AG04450 (cell line): ENCODE measurements around the gene NCBP3. TPM values are rescaled to one million over a fixed set of nuclear protein-coding genes. Genes with fewer than 3 reads are reported as not detected.

ENCODE experiments used
- CTCF ChIA-PET: fragments of 300-600, 350-600 bp; formaldehyde crosslinking; extraction: SDS; loops from one replicate; lab custom pipeline; 2022; ENCODE audit warnings: antibody characterized with exemption, inconsistent platforms; lab: Charles Lee
- POLR2A ChIA-PET: fragments of 350-600 bp; formaldehyde crosslinking; extraction: SDS; loops from one replicate; lab custom pipeline; 2021; ENCODE audit warnings: antibody characterized with exemption, inconsistent platforms; lab: Yijun Ruan, JAX
- DNase-seq: peaks from one replicate; pipeline ENCODE4 v3.0.0-alpha.2; 2011; ENCODE audit warnings: low read depth, low spot score
- H3K27ac ChIP-seq: one replicate; pipeline ENCODE4 v1.5.1; 2012; ENCODE audit warnings: low read depth, low read length, control low read depth
- H3K27me3 ChIP-seq: one replicate; pipeline ENCODE4 v1.6.0; 2012; ENCODE audit warnings: low read length; ENCODE audit not compliant: control insufficient read depth, insufficient read depth
- H3K4me3 ChIP-seq: 2 replicates; pipeline ENCODE4 v1.5.1; 2011; ENCODE audit warnings: mild to moderate bottlenecking, low read depth, low read length, control low read depth
- H3K9me3 ChIP-seq: 2 replicates; pipeline ENCODE4 v1.5.1; 2012; ENCODE audit warnings: low read length; ENCODE audit not compliant: control insufficient read depth, insufficient read depth
- polyA plus RNA-seq: library from polyadenylated mRNA; depleted of rRNA; stranded (reverse); fragments of >200 nt; gene quantifications from 2 replicates; pipeline ENCODE4 v1.2.3, GENCODE V29; 2011
- TF ChIP-seq, protein P1 (sequence below): IDR thresholded peaks from 2 replicates; pipeline ENCODE4 v1.5.1; 2011; ENCODE audit warnings: low read depth, low read length, control low read depth, inconsistent platforms

The NCBP3 gene
- polyA plus RNA-seq, 1 experiment, result 28.5 TPM

GRCh38 chr17:3867106-3867505, 21.1 kb upstream of the NCBP3 start:
- DNase-seq, result no peak
- POLR2A ChIA-PET, result no interaction called here
- no peaks in the 10 kb centered on the region for H3K27me3 ChIP-seq
- H3K4me3 ChIP-seq, result no peak overlapping the region
- TF ChIP-seq, protein P1, sequence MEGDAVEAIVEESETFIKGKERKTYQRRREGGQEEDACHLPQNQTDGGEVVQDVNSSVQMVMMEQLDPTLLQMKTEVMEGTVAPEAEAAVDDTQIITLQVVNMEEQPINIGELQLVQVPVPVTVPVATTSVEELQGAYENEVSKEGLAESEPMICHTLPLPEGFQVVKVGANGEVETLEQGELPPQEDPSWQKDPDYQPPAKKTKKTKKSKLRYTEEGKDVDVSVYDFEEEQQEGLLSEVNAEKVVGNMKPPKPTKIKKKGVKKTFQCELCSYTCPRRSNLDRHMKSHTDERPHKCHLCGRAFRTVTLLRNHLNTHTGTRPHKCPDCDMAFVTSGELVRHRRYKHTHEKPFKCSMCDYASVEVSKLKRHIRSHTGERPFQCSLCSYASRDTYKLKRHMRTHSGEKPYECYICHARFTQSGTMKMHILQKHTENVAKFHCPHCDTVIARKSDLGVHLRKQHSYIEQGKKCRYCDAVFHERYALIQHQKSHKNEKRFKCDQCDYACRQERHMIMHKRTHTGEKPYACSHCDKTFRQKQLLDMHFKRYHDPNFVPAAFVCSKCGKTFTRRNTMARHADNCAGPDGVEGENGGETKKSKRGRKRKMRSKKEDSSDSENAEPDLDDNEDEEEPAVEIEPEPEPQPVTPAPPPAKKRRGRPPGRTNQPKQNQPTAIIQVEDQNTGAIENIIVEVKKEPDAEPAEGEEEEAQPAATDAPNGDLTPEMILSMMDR, result no peak
- no peak overlapping the region for H3K27ac ChIP-seq
- no peaks in the 10 kb centered on the region; the same call in 1 of the 2 replicates for H3K9me3 ChIP-seq
- CTCF ChIA-PET, result interaction anchor here (0.5 to 0.7 kb wide), 2 partner anchors 132 to 292 kb away, joined by 3 to 4 read pairs; no protein-coding TSS in a partner anchor

- H3K4me3 ChIP-seq, result no peak overlapping the region
- no peaks in the 10 kb centered on the region; the same call in 1 of the 2 replicates for H3K9me3 ChIP-seq
- H3K27ac ChIP-seq, result no peak overlapping the region
- CTCF ChIA-PET, result interaction anchor here (2.0 kb wide), 1 partner anchor 129 kb away, joined by 5 read pairs; no protein-coding TSS in a partner anchor
- TF ChIP-seq, protein P1, result no peak
- DNase-seq, result no peak
- POLR2A ChIA-PET, result no interaction called here
- no peaks in the 10 kb centered on the region for H3K27me3 ChIP-seq
These were observed 20.2 kb upstream of the NCBP3 start for GRCh38 chr17:3866276-3866675.

DNA sequence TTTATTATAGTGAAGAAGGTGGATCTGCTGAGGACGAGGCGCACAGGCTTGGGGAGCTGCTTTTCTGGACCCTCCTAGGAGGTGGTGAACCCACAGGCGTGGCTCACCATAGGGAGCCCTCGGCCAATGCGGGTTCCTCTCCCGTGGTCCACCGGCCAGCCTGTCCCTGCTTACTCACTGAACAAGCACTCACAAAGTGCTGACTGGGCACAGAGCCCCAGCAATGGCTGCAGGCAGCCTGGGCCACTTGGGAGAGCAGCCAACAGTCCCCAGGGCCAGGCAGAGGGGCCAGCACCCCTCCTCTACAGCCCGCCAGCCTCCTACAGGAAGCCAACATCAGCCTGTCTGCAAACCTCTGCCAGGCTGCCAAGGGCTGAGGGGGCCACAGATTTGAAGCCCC, 19.1 kb upstream of the NCBP3 start:
- ChIA-PET CTCF (interaction anchor here (0.6 to 2.5 kb wide), 7 partner anchors 14 to 192 kb away, joined by 3 to 26 read pairs (median 5); partner anchors contain the start of gene NCBP3), POLR2A (interaction anchor here (1.0 kb wide), 1 partner anchor 25 kb away, joined by 3 read pairs; no protein-coding TSS in a partner anchor)
- Histone ChIP-seq H3K9me3 (no peaks in the 10 kb centered on the region; the same call in 1 of the 2 replicates), H3K27me3 (no peaks in the 10 kb centered on the region), H3K4me3 (no peak overlapping the region), H3K27ac (no peak overlapping the region)
- no peak for DNase-seq
- TF ChIP-seq, protein P1, result no peak

DNA sequence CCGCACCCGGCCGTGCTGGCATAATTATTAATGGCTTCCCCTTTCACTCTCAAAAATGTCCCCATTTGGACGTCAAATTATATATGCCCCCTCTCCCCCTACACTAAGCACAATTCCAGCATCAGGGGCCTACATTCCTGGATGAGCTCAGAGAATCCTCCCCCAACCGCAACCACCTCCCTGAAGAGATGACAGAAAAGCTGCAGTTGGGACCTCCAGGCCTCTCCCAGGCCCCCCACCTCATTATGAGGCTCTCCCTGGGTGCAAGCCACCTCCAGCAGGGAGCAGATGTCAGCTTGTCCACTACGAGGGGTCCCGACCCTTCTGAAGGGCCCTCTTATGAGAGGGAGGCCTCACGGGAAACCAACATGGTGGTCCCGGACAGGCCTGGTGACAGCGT, 18.5 kb upstream of the NCBP3 start:
- no peak for DNase-seq
- Histone ChIP-seq H3K27me3 (no peaks in the 10 kb centered on the region), H3K4me3 (no peak overlapping the region), H3K9me3 (no peaks in the 10 kb centered on the region; the same call in 1 of the 2 replicates), H3K27ac (no peak overlapping the region)
- ChIA-PET CTCF (interaction anchor here (1.3 to 2.5 kb wide), 9 partner anchors 15 to 211 kb away, joined by 4 to 26 read pairs (median 6); partner anchors contain the start of gene NCBP3), POLR2A (no interaction called here)
- TF ChIP-seq, protein P1, result no peak
